ENCODE results near the gene BET1.

The BET1 gene

DNA sequence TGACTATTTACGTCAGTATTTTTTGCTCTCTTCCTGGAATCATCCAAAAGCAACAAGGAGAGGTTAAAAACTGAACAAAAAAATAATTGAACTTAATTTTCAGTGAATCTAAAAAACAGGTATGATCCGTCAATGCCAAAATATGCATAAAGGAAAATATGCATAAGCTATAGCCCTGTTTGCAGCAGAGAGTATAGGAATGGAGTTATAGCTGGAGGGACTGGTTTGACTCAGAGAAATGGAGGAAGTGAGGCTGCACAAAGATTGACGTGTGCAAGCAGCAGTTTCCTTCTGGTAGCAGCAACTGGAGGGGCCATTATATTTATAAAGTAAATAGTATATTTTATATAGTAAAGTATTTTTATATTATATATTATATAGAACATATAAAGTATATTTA, 45.5 kb downstream of the BET1 start:
- no peak overlapping the region for H3K27ac ChIP-seq
- TF ChIP-seq CTCF (conservative IDR thresholded peaks at IDR 0.05), result no peak

- H3K27ac ChIP-seq, result no peak overlapping the region
- TF ChIP-seq CTCF (conservative IDR thresholded peaks at IDR 0.05), result no peak
Observed at GRCh38 chr7:93958216-93958615, 45.9 kb downstream of the BET1 start.

- H3K27ac ChIP-seq, result no peak overlapping the region
- no peak for TF ChIP-seq CTCF (conservative IDR thresholded peaks at IDR 0.05)
Observed at GRCh38 chr7:93957767-93958166, 46.4 kb downstream of the BET1 start.

DNA sequence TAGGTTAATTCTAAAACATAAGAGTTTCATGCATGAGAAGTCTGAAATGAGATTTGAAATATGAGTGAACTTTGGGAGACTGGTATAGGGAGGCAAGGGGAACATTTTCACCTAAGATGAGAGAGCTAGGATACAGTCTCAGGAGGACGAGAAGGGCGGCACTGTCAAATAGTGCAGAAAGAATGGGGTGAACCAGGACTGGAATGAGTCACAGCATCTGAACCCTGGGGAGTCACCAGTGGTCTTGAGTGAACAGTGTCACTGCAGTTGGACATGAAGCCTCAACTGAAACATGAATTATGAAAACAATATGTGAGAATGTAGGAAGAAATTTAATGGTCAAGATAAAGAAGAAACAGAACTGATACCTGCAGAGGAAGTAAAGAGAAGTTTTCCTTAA, 48.9 kb downstream of the BET1 start:
- TF ChIP-seq CTCF (conservative IDR thresholded peaks at IDR 0.05), result no peak
- no peak overlapping the region for H3K27ac ChIP-seq

GRCh38 chr7:93949423-93949822, 54.7 kb downstream of the BET1 start:
- H3K27ac ChIP-seq, result no peak overlapping the region
- TF ChIP-seq CTCF (conservative IDR thresholded peaks at IDR 0.05), result no peak

DNA sequence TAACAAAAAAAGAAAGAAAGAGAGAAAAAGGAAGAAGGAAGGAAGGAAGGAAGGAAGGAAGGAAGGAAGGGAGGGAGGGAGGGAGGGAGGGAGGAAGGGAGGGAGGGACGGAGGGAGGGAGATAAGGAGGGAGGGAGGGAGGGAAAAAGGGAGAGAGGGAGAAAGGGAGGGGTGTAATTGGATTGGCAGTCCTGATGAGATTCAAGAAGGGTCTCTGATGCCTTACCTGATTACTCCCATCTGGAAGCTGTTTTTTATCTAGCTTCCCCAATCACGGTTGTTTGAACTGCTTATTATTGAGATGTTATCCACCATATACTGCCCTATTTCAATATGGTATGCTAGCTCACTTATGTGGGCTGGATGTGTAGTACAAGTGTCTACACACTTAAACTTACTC, 55.3 kb downstream of the BET1 start:
- TF ChIP-seq CTCF (conservative IDR thresholded peaks at IDR 0.05), result no peak

GRCh38 chr7:93948106-93948505, 56.0 kb downstream of the BET1 start:
- TF ChIP-seq CTCF (conservative IDR thresholded peaks at IDR 0.05), result no peak
- H3K27ac ChIP-seq, result no peak overlapping the region

More for the DNA sequence above, 55.3 kb downstream of the BET1 start:
- H3K27ac ChIP-seq, result no peak overlapping the region
